ENCODE data around the gene RNF208.

RNF208 gene

DNA sequence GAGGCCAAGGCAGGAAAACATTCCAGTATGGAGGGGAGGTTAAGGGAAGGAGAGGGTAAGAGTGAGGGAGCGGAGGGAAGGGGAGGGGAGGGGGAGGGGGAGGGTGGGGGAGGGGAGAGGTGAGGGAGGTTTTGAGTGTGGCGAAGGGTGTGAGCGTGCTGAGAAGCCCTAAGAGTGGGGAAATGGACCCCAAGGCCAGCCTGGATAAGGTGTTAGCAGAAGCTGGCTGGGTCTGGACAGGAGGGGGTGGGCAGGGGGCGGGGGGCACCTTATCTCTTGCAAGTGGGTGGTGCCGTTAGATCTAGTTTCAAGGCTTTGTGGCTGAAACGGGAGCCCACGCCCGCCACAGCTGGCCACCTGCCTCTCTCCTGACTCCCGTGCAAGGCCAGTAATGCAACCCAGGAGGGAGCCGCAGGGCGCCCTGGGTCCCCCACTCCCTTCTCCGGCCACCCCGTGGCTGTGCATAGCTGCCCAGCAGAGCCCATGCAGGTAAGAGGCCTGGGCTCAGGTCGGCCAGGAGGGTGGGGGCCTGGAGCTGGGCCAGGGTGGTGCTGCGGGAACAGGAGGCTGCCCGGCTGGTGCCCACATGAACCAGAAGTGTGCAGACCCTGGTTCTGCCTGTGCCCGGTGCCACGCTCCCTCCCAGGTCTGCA is 5.9 kb upstream of the RNF208 start:
- DNase-seq (ENCODE audit: low read depth): no peak

GRCh38 chr9:137227054-137227852 is 5.2 kb upstream of the RNF208 start, which contains the start of gene RNF224:
Gene RNF224, plus strand, starts transcription at chr9:137227502. Its CDS starts 834 bp downstream, at chr9:137228336.
- no peak for DNase-seq (ENCODE audit: low read depth)

- no peak for DNase-seq (ENCODE audit: low read depth)
These were observed 4.5 kb upstream of the RNF208 start for GRCh38 chr9:137226338-137227053.

DNA sequence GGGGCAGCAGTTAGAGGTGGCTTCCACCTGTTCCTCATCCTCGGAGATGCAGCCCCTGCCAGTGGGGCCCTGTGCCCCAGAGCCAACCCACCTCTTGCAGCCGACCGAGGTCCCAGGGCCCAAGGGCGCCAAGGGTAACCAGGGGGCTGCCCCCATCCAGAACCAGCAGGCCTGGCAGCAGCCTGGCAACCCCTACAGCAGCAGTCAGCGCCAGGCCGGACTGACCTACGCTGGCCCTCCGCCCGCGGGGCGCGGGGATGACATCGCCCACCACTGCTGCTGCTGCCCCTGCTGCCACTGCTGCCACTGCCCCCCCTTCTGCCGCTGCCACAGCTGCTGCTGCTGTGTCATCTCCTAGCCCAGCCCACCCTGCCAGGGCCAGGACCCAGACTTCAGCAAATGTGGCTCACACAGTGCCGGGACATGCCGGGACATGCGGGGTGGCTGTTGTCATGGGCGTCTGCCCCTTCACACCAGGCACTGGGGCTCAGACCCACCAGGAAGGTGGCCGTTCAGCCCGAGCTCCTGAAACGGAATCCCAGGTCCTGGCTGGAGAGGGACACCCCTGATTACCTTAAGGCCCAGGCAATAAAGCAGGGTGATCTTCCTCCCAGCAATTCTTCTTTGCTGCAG is 3.8 kb upstream of the RNF208 start:
- no peak for DNase-seq (ENCODE audit: low read depth)

- no peak for DNase-seq (ENCODE audit: low read depth)
These were observed 3.0 kb upstream of the RNF208 start, which contains the start of gene CYSRT1 for GRCh38 chr9:137224830-137225694. Gene CYSRT1, plus strand, starts transcription at chr9:137225174. Its CDS starts 448 bp downstream, at chr9:137225622.

GRCh38 chr9:137223078-137223970 is 1.3 kb upstream of the RNF208 start:
- DNase-seq (ENCODE audit: low read depth): peak; percentile 88

- DNase-seq (ENCODE audit: low read depth): no peak
These were observed 431 bp downstream of the RNF208 start for GRCh38 chr9:137221506-137222111.

DNA sequence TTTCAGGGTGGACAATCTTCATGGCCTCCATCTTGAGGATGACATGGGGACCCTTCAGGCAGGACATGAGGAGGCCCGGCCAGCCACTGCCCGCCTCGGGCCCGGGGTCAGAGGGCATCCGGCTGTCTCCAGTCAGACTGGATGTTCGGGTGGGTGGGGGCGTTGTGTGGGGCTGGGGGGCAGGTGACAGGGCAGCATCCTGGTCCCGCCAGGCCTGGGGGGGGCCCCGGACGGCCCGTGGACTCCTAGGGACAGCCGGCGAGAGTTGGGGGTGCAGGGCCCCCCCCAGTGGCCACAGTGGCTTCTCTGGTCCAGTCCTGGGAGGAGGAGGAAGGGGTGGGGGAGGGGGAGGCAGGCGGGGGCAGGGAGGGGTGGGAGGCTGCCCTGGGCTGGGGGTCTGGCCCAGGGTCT is 940 bp downstream of the RNF208 start:
- no peak for DNase-seq (ENCODE audit: low read depth)

- no peak for DNase-seq (ENCODE audit: low read depth)
These were observed 1.5 kb downstream of the RNF208 start for GRCh38 chr9:137220317-137221094.

- DNase-seq (ENCODE audit: low read depth): no peak
These were observed 2.2 kb downstream of the RNF208 start for GRCh38 chr9:137219757-137220316.

- DNase-seq (ENCODE audit: low read depth): no peak
These were observed 3.2 kb downstream of the RNF208 start for GRCh38 chr9:137218754-137219271.

GRCh38 chr9:137218212-137218753 is 3.8 kb downstream of the RNF208 start:
- DNase-seq (ENCODE audit: low read depth): no peak

GRCh38 chr9:137217276-137218211 is 4.5 kb downstream of the RNF208 start:
- DNase-seq (ENCODE audit: low read depth): no peak

- DNase-seq (ENCODE audit: low read depth): no peak
These were observed 5.7 kb downstream of the RNF208 start for GRCh38 chr9:137216188-137216965.

DNA sequence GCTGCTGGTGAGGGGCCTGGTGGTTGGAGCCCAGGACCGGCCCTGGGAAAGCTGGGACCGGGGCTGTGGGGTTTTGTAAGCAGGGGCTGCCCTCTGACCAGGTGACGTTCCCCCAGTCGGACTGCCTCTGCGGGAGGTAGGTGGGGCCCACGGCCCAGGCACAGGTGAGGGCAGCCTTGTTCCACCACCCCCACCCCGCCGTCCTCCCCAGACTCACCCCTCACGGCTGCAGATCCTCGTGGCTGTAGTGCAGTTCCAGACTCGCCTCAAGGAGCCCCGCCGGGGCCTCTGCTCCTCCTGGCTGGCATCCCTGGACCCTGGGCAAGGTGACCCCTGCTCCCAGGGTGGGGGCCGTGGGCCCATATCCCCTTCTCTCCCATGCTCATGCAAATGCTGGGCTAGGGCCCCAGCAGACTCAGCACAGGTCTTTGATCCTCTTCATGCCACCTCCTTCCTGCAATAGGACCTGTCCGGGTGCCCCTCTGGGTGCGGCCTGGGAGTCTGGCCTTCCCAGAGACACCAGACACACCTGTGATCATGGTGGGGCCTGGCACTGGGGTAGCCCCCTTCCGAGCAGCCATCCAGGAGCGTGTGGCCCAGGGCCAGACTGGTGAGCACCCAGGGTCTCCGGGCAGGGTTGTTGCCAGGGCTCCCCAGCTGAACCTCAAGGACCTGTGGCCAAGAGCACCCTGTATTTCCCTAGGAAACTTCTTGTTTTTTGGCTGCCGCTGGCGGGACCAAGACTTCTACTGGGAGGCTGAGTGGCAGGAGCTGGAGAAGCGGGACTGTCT is 6.6 kb downstream of the RNF208 start:
- DNase-seq (ENCODE audit: low read depth): no peak

Data from non-pigmented ciliary epithelial cell (primary cell).